ENCODE data around the gene COA3. TPM values are rescaled to one million over a fixed set of nuclear protein-coding genes. Genes with fewer than 3 reads are reported as not detected.

The COA3 gene
- total RNA-seq, 4 donors from 2014 or later: 128 to 400 (median 171) TPM

DNA sequence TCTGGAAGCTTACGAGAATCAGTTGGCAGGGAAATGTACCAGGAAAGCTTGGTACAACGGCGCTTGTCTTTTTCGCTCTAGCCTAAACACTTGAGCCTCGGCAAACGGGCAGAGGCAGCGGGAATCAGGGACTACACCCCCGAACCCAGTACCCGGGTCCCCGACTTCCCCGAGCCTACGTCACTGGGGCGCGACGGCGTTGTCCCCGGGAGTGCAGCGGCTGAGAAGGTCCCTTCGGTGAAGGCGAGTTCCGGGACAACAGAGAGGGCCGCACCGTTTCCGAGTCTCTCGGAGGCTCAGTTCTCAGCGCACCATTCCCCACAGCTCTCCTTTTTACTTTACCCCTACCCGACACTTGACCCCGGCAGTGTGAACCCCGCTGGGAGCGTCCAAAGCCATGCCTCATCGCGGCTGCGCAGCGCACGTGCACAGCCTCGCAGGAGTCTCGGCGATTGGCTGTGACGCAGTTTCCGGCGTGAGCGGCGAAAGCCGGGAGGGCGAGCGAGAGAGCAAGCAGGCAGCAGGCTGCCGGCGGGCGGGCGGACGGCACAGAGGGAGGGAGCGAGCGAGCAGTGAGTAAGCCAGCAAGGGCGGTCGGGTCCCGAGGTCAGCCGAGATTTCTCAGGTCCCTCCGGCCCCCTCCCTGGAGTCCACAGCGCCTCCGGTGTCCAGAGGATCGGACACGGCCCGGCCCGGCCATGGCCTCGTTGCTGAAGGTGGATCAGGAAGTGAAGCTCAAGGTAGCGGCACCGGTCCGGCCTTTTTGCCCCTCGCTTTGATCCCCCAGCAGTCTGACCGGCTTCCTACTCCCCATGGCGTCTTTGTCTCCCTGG lies 34.6 kb upstream of the COA3 start, which contains the start of gene PSME3:
Gene PSME3, plus strand, starts transcription at position 464 of the 833 bp plus-strand sequence. Its CDS starts 235 bp downstream, at position 699.
- in situ Hi-C loops (cut with MboI; ENCODE audit: low pct_ligation_motif_present in 1 of 4, low pct_unique_long_range_greater_than_20kb in 1 of 4, low sequenced_read_pairs in 3 of 4) (loop anchor here in 2 of 4 donors (25.0 kb wide), 2 partner anchors 104 to 479 kb away; no protein-coding TSS in a partner anchor), intact Hi-C loops (cut with DNase I; ENCODE audit: low total_unique reads) (no loop called here)
- 0% methylated on average over 66 of the region's 71 CpGs; no CpG with 5 or more reads in 1 of the 2 donors for WGBS, 2 donors (ENCODE audit: low coverage in 1 of 2)
- peak within 1 kb of the TSS; percentile 83 to 91 (median 90) for H3K27ac ChIP-seq
- H3K36me3 ChIP-seq: peaks cover 0 to 14% (median 6%) of the 10 kb centered on the region in 4 donors
- H3K4me1 ChIP-seq: peaks cover 0 to 18% (median 15%) of the 10 kb centered on the region in 4 donors
- peak; percentile 93 for DNase-seq
- peak within 1 kb of the TSS; percentile 86 to 94 (median 88) for H3K4me3 ChIP-seq
- no peaks in the 10 kb centered on the region for H3K9me3 ChIP-seq
- TF ChIP-seq POLR2AphosphoS5 (IDR thresholded peaks at IDR 0.05): peak; percentile 98 to 99 (median 99)
- TF ChIP-seq POLR2A (IDR thresholded peaks at IDR 0.05): peak; percentile 96
- TF ChIP-seq, protein P1, sequence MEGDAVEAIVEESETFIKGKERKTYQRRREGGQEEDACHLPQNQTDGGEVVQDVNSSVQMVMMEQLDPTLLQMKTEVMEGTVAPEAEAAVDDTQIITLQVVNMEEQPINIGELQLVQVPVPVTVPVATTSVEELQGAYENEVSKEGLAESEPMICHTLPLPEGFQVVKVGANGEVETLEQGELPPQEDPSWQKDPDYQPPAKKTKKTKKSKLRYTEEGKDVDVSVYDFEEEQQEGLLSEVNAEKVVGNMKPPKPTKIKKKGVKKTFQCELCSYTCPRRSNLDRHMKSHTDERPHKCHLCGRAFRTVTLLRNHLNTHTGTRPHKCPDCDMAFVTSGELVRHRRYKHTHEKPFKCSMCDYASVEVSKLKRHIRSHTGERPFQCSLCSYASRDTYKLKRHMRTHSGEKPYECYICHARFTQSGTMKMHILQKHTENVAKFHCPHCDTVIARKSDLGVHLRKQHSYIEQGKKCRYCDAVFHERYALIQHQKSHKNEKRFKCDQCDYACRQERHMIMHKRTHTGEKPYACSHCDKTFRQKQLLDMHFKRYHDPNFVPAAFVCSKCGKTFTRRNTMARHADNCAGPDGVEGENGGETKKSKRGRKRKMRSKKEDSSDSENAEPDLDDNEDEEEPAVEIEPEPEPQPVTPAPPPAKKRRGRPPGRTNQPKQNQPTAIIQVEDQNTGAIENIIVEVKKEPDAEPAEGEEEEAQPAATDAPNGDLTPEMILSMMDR (IDR thresholded peaks at IDR 0.05): no peak
- no peaks in the 10 kb centered on the region for H3K27me3 ChIP-seq

DNA sequence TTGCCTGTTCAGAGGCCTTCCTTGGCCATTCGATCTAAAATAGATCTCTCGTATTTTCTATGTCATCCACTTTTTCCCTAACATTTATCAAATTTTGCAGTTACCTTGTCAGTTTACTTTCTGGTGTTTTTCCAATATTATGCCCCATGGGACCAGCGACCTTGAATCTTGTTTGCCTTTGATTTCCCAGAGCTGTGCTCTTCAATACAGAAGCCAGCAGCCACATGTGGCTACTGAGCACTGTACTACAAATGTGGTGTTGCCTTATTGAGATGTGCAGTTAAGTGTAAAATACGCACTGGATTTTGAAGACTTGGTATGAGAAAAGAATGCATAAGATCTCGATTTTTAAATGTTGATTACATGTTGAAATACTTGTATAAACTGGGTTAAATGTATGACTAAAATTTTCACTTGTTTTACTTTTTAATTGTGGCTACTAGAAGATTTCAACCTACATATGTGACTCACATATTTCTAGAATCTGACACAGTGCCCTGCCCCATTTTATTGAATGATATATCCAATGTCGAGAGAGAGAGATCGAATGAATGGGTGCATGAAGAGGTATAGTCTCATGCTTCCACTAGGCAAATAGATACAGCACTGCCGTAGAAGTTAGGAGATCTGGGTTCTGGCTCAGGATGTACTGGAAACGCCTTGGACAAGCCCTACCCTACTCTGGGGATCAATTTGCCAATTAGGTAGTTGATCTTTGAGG lies 33.9 kb upstream of the COA3 start:
- Histone ChIP-seq H3K4me3 (peak overlapping the region; percentile 86 to 94 (median 88)), H3K4me1 (peaks cover 0 to 18% (median 15%) of the 10 kb centered on the region in 4 donors), H3K36me3 (peaks cover 0 to 7% (median 2%) of the 10 kb centered on the region in 4 donors), H3K9me3 (no peaks in the 10 kb centered on the region), H3K27ac (peak overlapping the region; percentile 83 to 91 (median 90)), H3K27me3 (no peaks in the 10 kb centered on the region)
- in situ Hi-C loops (cut with MboI; ENCODE audit: low pct_ligation_motif_present in 1 of 4, low pct_unique_long_range_greater_than_20kb in 1 of 4, low sequenced_read_pairs in 3 of 4) (loop anchor here in 2 of 4 donors (25.0 kb wide), 2 partner anchors 105 to 480 kb away; no protein-coding TSS in a partner anchor), intact Hi-C loops (cut with DNase I; ENCODE audit: low total_unique reads) (no loop called here)
- WGBS, 2 donors (ENCODE audit: low coverage in 1 of 2): 45 to 56% methylated on average over 7 to 9 of the region's 9 CpGs
- DNase-seq: no peak
- TF ChIP-seq POLR2AphosphoS5 (IDR thresholded peaks at IDR 0.05) (no peak), POLR2A (IDR thresholded peaks at IDR 0.05) (no peak), EP300 (IDR thresholded peaks at IDR 0.05; ENCODE audit: low read depth) (no peak)
- TF ChIP-seq, protein P1 (IDR thresholded peaks at IDR 0.05): no peak

- Histone ChIP-seq H3K36me3 (peaks cover 0 to under 1% (median 0%) of the 10 kb centered on the region in 4 donors), H3K4me1 (peaks cover 0 to 18% (median 15%) of the 10 kb centered on the region in 4 donors), H3K9me3 (no peaks in the 10 kb centered on the region), H3K27ac (no peak overlapping the region), H3K4me3 (no peak overlapping the region), H3K27me3 (no peaks in the 10 kb centered on the region)
- in situ Hi-C loops (cut with MboI; ENCODE audit: low pct_ligation_motif_present in 1 of 4, low pct_unique_long_range_greater_than_20kb in 1 of 4, low sequenced_read_pairs in 3 of 4): loop anchor here in 2 of 4 donors (25.0 kb wide), 2 partner anchors 106 to 481 kb away; no protein-coding TSS in a partner anchor
- TF ChIP-seq, protein P1 (IDR thresholded peaks at IDR 0.05): no peak
- TF ChIP-seq POLR2A (IDR thresholded peaks at IDR 0.05): no peak
- TF ChIP-seq EP300 (IDR thresholded peaks at IDR 0.05; ENCODE audit: low read depth): no peak
- no peak for TF ChIP-seq POLR2AphosphoS5 (IDR thresholded peaks at IDR 0.05)
- no peak for DNase-seq
- intact Hi-C loops (cut with DNase I; ENCODE audit: low total_unique reads): no loop called here
These were observed 32.5 kb upstream of the COA3 start for GRCh38 chr17:42830971-42831370.

GRCh38 chr17:42827472-42827871 lies 29.0 kb upstream of the COA3 start:
- no peak for DNase-seq
- no peak for TF ChIP-seq POLR2A (IDR thresholded peaks at IDR 0.05)
- TF ChIP-seq, protein P1 (IDR thresholded peaks at IDR 0.05): no peak
- no peak for TF ChIP-seq POLR2AphosphoS5 (IDR thresholded peaks at IDR 0.05)
- TF ChIP-seq EP300 (IDR thresholded peaks at IDR 0.05; ENCODE audit: low read depth): no peak
- Histone ChIP-seq H3K36me3 (no peaks in the 10 kb centered on the region), H3K4me3 (no peak overlapping the region), H3K9me3 (no peaks in the 10 kb centered on the region), H3K27ac (no peak overlapping the region), H3K27me3 (no peaks in the 10 kb centered on the region), H3K4me1 (peaks cover 9 to 18% (median 15%) of the 10 kb centered on the region in 4 donors)
- in situ Hi-C loops (cut with MboI; ENCODE audit: low pct_ligation_motif_present in 1 of 4, low pct_unique_long_range_greater_than_20kb in 1 of 4, low sequenced_read_pairs in 3 of 4): loop anchor here in 2 of 4 donors (25.0 kb wide), 2 partner anchors 110 to 485 kb away; no protein-coding TSS in a partner anchor
- 93 to 100% methylated on average over 1 of the region's 1 CpG for whole genome bisulfite sequencing, 2 donors (ENCODE audit: low coverage in 1 of 2)
- intact Hi-C loops (cut with DNase I; ENCODE audit: low total_unique reads): no loop called here
